GM19099 (cell line): Measurements from ENCODE around the gene DNAAF8.
A peak's percentile ranks its signal among the peaks of the same experiment; 100 is the strongest.

ENCODE experiments used
- POLR2A ChIP-seq: IDR thresholded peaks from 3 replicates; pipeline ENCODE4 v1.6.1; 2011; ENCODE audit warnings: low read depth; ENCODE audit not compliant: insufficient read length; ENCODE audit errors: extremely low read depth

The DNAAF8 gene

DNA sequence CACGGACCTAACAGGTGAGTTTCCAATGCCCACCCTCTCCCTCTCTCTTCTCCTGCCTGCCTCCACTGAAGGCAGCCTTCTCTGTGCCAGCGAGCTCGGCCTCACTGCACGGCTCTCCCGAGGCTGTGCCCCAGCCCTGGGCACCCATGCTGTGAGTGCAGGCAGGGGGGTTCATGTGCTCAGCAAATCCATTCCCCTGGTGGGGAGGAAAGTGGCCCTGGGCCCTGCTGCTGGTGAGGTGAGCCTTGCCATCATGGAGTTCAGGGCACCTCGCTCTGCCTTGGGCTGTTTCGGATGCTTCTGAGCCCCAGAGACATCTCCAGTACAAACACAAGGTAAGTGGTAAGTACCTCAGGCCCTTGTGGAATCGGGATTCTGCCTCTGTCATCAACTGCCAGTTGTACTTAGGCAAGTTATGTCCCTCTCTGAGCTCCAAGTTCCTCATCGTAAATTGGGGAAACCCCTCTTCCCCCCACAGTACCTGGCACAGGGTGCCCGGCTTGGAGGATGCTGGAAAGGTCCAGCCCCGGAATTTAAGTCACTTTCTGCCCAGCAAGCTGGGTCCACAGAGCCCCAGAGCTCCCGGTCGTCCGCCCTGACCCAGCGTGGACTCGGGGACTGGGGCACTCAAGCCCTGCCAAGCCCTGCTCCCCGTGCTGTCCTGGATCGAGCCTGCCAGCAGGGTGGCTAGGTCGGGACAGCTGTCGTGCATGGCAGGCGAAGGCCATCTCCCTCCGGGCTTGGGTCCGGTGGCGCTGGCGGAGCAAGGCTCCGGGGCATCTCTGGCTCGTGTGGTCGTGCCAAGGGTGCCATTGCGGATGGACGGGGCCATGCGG, 41.7 kb upstream of the DNAAF8 start:
- no peak for TF ChIP-seq POLR2A

- peak; percentile 88 for TF ChIP-seq POLR2A
These were observed 40.9 kb upstream of the DNAAF8 start, which contains the start of gene NUDT16L1 for GRCh38 chr16:4693296-4693955. Gene NUDT16L1, plus strand, starts transcription at chr16:4693562. Its CDS starts 165 bp downstream, at chr16:4693727.

GRCh38 chr16:4693956-4694641, 40.2 kb upstream of the DNAAF8 start:
- no peak for TF ChIP-seq POLR2A

- no peak for TF ChIP-seq POLR2A
These were observed 39.5 kb upstream of the DNAAF8 start for GRCh38 chr16:4694642-4695451.

DNA sequence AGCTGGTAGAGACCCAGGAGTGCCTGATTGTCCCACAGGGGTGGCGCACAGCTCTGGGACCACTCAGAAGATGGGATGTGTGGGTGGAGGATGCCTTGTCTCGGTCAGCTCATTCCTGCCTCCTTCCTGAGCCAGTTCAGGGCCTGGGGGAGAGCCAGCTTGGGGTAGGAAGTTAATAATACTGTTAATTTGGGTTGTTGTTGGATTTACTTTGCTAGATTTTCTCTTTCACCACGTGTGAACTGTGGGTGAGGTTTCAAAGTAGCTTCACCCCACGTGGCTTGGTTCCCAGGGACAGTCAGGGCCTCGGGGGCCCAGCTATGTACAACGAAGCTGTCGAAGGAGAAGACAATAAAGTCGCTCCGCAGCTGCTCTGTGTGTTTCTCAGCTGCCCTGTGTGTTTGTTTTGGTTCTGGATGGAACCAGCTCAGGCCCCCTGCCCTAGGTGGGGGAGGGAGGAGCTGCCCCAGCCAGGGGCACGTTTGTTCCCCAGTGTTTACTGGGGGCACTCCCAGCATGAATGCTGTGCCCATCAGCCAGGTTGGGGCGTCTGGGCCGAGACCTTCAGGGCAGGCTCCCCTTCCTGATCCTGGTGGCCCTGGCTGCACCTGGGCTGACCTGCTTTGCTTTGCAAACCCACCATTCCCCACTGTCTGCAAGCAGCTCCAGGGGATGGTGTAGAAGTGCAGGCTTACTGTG, 38.7 kb upstream of the DNAAF8 start:
- no peak for TF ChIP-seq POLR2A

DNA sequence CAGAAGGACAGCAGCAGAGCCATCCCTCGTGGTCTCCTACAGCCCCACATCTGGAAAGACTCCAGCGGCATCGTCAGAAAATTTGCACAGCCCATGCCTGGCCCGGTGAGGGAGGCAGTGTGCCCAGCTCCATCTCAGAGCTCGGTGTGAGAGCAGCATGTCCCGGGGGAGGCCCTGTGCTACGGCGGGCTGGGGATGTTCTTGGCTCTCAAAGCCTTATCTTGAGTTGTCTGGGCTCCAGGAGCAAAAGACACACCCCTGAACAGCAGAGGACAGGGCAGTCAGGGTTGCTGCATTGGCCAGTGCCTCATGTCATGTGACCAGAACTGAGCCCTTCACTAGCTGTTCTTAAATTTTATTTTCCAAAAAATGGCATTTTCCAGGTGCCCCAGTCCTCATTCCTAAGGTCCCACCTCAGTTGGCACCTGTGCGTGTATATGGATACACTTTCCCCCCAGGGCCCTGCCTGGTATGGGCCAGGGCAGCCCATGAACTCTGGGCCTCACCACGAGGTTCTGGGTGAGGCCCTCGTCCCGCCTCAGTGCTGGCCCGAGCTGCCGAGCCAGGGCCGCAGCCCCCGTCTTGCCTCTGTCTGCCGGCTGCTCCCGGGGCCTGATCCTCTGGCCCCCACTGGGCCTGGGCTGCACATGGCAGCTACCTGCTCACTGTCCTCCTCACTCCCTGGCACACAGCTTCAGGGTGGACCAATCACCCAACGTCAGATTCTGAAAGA, 38.0 kb upstream of the DNAAF8 start:
- TF ChIP-seq POLR2A = no peak

GRCh38 chr16:4696905-4697847, 37.2 kb upstream of the DNAAF8 start:
- no peak for TF ChIP-seq POLR2A

GRCh38 chr16:4697848-4698291, 36.5 kb upstream of the DNAAF8 start:
- no peak for TF ChIP-seq POLR2A

DNA sequence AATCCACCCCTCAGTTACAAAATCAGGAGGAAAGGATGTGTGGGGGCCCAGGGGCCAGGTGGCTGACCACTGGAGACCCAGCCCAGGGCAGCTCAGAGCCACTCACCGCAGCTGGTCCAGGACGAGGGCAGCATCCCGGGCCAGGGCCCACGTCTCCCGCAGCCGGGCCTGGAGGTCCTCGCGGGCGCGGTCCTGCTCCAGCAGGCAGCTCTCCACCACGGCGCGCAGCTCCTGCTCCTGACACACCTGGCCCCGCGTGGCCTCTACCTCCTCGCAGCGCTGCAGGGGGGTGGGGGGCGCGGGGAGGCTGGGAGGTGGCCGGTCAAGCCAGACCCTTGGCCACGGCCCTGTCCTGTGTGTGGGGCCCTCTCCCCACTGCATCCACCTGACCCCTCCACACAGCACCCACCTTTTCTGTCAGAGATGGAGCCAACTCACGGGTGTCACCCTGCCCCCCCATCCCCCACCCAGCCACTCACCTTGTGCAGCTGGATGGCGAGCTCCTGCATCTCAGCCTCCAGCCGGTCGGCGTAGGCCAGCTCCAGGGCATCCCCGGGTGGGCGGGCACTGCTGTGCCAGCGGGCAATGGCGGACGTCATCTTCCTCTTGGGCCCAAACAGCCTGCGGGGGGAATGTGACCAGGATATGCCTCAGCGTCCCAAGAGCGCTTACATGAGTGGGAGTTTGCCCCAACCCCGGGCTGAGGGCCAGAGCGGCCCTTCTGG, 35.9 kb upstream of the DNAAF8 start:
- TF ChIP-seq POLR2A = no peak

GRCh38 chr16:4699046-4699556, 35.2 kb upstream of the DNAAF8 start:
- no peak for TF ChIP-seq POLR2A

- TF ChIP-seq POLR2A = no peak
These were observed 33.8 kb upstream of the DNAAF8 start for GRCh38 chr16:4700380-4700996.
